Keratinocyte (primary cell): Measurements from ENCODE around the gene PCCA. TPM values are rescaled to one million over a fixed set of nuclear protein-coding genes. Genes with fewer than 3 reads are reported as not detected.
A peak's percentile ranks its signal among the peaks of the same experiment; 100 is the strongest.

Experiments
- DNase-seq: peaks from one replicate; pipeline ENCODE4 v3.0.0-alpha.2; 2011; ENCODE audit warnings: low read depth, missing footprints, low spot score
- FAIRE-seq: peaks from 2 replicates; lab custom pipeline; 2011; peaks lifted over from hg19 to GRCh38; lab: Jason Lieb, UNC
- H2AFZ ChIP-seq: 2 replicates; pipeline ENCODE4 v1.6.0; 2012; ENCODE audit warnings: low read length, control low read depth, inconsistent platforms; ENCODE audit not compliant: control insufficient read depth
- H3K27ac ChIP-seq: 2 replicates; pipeline ENCODE4 v1.5.1; 2011; ENCODE audit warnings: low read length; ENCODE audit not compliant: control insufficient read depth, insufficient read depth
- H3K27me3 ChIP-seq: 3 replicates; pipeline ENCODE4 v1.6.0; 2011; ENCODE audit warnings: low read length; ENCODE audit not compliant: control insufficient read depth, insufficient read depth; ENCODE audit errors: extremely low read depth
- H3K36me3 ChIP-seq, 2 experiments: 2 replicates in 1 of 2; 3 replicates in 1 of 2; pipeline ENCODE4 v1.5.1; 2011; ENCODE audit warnings: low read length in 2 of 2, mild to moderate bottlenecking in 1 of 2; ENCODE audit not compliant: control insufficient read depth in 2 of 2, insufficient read depth in 2 of 2; ENCODE audit errors: extremely low read depth in 1 of 2
- H3K4me1 ChIP-seq: 3 replicates; pipeline ENCODE4 v1.5.1; 2011; ENCODE audit warnings: low read length; ENCODE audit not compliant: control insufficient read depth, insufficient read depth; ENCODE audit errors: extremely low read depth
- H3K4me2 ChIP-seq: 3 replicates; pipeline ENCODE4 v1.6.0; 2011; ENCODE audit warnings: low read depth, low read length; ENCODE audit not compliant: control insufficient read depth, insufficient read depth; ENCODE audit errors: extremely low read depth
- H3K4me3 ChIP-seq, 3 experiments: fragments of 200-600 bp in 1 of 3; sonication (generic) in 1 of 3; 2 replicates in 2 of 3; 3 replicates in 1 of 3; pipeline ENCODE4 v1.5.1; 2011 to 2016; ENCODE audit warnings: low read length in 3 of 3, mild to moderate bottlenecking in 3 of 3, control low read depth in 2 of 3, inconsistent platforms in 1 of 3, low read depth in 1 of 3, mixed read lengths in 1 of 3, mixed run types in 1 of 3, moderate library complexity in 1 of 3; ENCODE audit not compliant: control insufficient read depth in 2 of 3, insufficient read depth in 2 of 3; ENCODE audit errors: extremely low read depth in 1 of 3
- H3K79me2 ChIP-seq: 2 replicates; pipeline ENCODE4 v1.6.0; 2012; ENCODE audit warnings: low read length; ENCODE audit not compliant: control insufficient read depth, insufficient read depth
- H3K9ac ChIP-seq: 3 replicates; pipeline ENCODE4 v1.6.0; 2011; ENCODE audit warnings: low read length; ENCODE audit not compliant: control insufficient read depth, insufficient read depth; ENCODE audit errors: extremely low read depth
- H3K9me1 ChIP-seq: 3 replicates; pipeline ENCODE4 v1.6.0; 2011; ENCODE audit warnings: low read length; ENCODE audit not compliant: control insufficient read depth, insufficient read depth; ENCODE audit errors: extremely low read depth
- H3K9me3 ChIP-seq: 2 replicates; pipeline ENCODE4 v1.5.1; 2012; ENCODE audit warnings: low read depth, low read length; ENCODE audit not compliant: control insufficient read depth
- H4K20me1 ChIP-seq: 3 replicates; pipeline ENCODE4 v1.6.0; 2011; ENCODE audit warnings: low read length; ENCODE audit not compliant: control insufficient read depth, insufficient read depth; ENCODE audit errors: extremely low read depth
- CTCF ChIP-seq, 3 experiments: IDR thresholded peaks in 1 of 3; conservative IDR thresholded peaks in 1 of 3; optimal IDR thresholded peaks in 1 of 3; 2 replicates in 2 of 3; 3 replicates in 1 of 3; pipeline versions ENCODE3 to v1.5.1; 2011; ENCODE audit warnings: low read length in 3 of 3, mild to moderate bottlenecking in 3 of 3, moderate library complexity in 2 of 3, control low read depth in 1 of 3, inconsistent platforms in 1 of 3; ENCODE audit not compliant: insufficient read depth in 2 of 3; ENCODE audit errors: extremely low read depth in 1 of 3
- EZH2 ChIP-seq: IDR thresholded peaks from one replicate; pipeline ENCODE4 v1.6.1; 2012; ENCODE audit warnings: inconsistent platforms, mild to moderate bottlenecking, low read length, moderate library complexity
- dilution Hi-C: fragments of 300-500 bp; cut with MboI; formaldehyde crosslinking; loops from one replicate; pipeline ENCODE4 v1.7.0; 2020; ENCODE audit warnings: low sequenced_read_pairs; ENCODE audit not compliant: extremely low pct_ligation_motif_present
- polyA plus RNA-seq, 5 experiments: library from polyadenylated mRNA; depleted of rRNA in 3 of 5; stranded (reverse) in 3 of 5; stranded (forward) in 1 of 5; unstranded in 1 of 5; fragments of >200 nt; gene quantifications; 1 replicate in 1 of 5; 2 replicates in 3 of 5; 3 replicates in 1 of 5; pipeline versions ENCODE4 v1.2.1 to v1.2.3, GENCODE V29; 2011 to 2012; ENCODE audit warnings: missing spikeins in 2 of 5, low read depth in 1 of 5, low replicate concordance in 1 of 5

The PCCA gene
- polyA plus RNA-seq, 1 donor (not counting 4 experiments of a cell fraction or from before 2014, with no cell fraction given), result 8.1 TPM

DNA sequence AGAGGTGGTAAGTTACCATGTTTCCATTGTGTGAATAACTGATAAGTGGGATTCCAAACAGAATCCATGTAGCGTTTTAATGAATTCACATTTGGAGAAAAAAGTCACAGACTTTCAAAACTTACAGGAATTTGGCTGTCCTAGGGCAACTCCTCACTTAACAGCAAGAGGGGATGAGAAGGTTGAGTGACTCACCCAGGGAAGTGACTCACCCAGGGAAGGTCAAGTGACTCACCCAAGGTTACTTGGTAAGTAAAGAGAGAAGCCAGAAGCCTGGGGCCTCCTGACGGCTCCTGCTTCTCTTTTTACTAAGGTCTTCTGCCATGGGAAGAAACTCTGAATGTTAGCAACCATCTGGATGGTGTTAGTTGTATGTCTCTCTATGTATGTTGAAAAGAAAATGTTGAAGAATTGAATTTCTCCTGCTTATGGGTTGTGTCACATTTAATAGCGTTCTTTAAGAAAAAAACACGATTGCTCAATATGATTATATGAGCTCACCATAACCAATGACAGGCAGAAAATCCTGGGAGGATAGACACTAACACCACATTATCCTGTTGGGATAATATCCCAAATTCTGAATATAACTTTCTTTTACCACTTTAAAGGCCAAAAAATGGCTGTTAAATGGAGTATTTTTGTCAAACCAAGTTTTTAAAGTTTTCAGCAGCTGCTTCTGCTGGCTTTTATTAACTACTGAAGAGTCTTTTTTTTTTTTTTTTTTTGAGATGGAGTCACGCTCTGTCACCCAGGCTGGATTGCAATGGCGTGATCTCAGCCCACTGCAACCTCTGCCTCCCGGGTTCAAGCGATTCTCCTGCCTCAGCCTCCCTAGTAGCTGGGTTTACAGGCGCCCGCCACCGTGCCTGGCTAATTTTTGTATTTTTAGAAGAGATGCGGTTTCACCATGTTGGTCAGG lies 304.1 kb downstream of the PCCA start:
- dilution Hi-C loops, result loop anchor here (10.0 kb wide), 1 partner anchor 58 kb away; no protein-coding TSS in a partner anchor
- H3K36me3 ChIP-seq, result no peaks in the 10 kb centered on the region
- DNase-seq (peak; percentile 92), FAIRE-seq (peak; percentile 93)
- peak overlapping the region; percentile 76 for H3K4me2 ChIP-seq
- H4K20me1 ChIP-seq, result no peaks in the 10 kb centered on the region
- TF ChIP-seq EZH2 (no peak), CTCF (optimal IDR thresholded peaks at IDR 0.05 in 1 of 3, IDR thresholded peaks at IDR 0.05 in 1 of 3, conservative IDR thresholded peaks at IDR 0.05 in 1 of 3; ENCODE audit: extremely low read depth in 1 of 3, insufficient read depth in 2 of 3, low read length in 3 of 3) (no peak)
- H3K4me1 ChIP-seq, result peaks cover 16% of the 10 kb centered on the region
- no peaks in the 10 kb centered on the region for H3K9me1 ChIP-seq
- H3K27me3 ChIP-seq, result no peaks in the 10 kb centered on the region
- no peaks in the 10 kb centered on the region for H3K9me3 ChIP-seq
- no peaks in the 10 kb centered on the region for H3K79me2 ChIP-seq
- H3K9ac ChIP-seq, result no peak overlapping the region
- peak overlapping the region; percentile 49 for H3K27ac ChIP-seq
- no peak overlapping the region for H2AFZ ChIP-seq
- no peak overlapping the region for H3K4me3 ChIP-seq

DNA sequence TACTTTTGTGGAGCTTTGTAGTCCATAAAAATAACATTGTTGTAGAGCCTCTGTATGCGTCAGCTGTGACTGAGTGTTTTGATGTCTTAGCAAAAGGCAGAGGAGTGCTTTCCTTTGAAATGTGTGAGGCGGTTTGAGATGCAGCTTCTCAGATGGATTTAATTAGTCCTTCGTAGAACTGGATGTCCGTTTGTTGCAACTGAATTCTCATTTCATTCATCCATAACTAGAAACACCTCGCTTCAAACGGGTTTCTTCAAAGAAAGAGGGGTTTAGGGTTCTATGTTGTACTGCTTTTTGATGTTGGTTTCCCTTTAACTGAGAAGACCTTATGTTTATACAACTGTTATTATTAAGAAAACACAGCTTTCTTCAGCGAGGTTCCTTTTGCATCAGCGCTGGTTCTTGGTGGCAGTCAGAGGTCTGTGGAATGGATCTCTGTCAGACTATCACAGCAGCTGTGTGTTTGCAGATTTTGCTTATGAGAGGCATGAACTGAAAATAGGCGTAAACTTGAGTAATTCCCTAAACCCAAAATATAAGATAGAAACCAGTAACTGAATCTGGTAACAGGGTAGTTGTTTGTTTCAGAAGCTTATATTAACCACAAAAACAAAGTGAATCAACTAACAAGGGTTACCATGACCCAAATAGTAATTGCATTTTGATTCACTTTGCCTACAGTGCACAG lies 305.3 kb downstream of the PCCA start:
- Histone ChIP-seq H3K9me1 (no peaks in the 10 kb centered on the region), H3K9me3 (no peaks in the 10 kb centered on the region), H3K4me2 (no peak overlapping the region), H3K9ac (no peak overlapping the region), H3K36me3 (no peaks in the 10 kb centered on the region), H3K4me3 (no peak overlapping the region), H3K79me2 (no peaks in the 10 kb centered on the region), H3K4me1 (peaks cover 16% of the 10 kb centered on the region), H3K27ac (no peak overlapping the region), H3K27me3 (no peaks in the 10 kb centered on the region), H4K20me1 (no peaks in the 10 kb centered on the region), H2AFZ (no peak overlapping the region)
- no peak for DNase-seq
- FAIRE-seq, result no peak
- dilution Hi-C loops, result loop anchor here (10.0 kb wide), 1 partner anchor 59 kb away; no protein-coding TSS in a partner anchor
- no peak for TF ChIP-seq CTCF (optimal IDR thresholded peaks at IDR 0.05 in 1 of 3, IDR thresholded peaks at IDR 0.05 in 1 of 3, conservative IDR thresholded peaks at IDR 0.05 in 1 of 3; ENCODE audit: extremely low read depth in 1 of 3, insufficient read depth in 2 of 3, low read length in 3 of 3)
- TF ChIP-seq EZH2, result no peak
